ENCODE measurements around the gene ETV3.
"Not testable (repeated sequence)": the region's sequence is repeated elsewhere in the genome, so short reads cannot be mapped to it uniquely, and the experiment has no call there.

The ETV3 gene

DNA sequence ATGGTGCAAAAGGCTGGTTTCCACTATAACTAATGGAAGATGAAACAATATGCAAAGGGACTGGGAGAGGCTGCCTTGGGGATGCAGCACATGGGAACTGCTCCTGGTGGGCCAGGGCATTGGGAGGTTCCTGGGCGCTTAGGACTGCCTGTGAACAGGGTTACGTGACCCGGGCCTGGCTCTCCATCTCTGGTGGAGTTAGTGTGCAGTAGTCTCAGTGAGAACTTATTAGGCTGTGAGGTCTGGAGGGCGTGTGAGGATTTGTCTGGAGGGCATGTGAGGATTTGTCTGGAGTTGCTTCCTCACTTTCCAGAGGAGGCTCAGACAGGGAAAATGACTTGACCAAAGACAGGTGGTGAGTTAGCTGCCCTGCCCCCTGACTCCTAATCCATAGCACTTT is 37.0 kb downstream of the ETV3 start:
- no peaks in the 10 kb centered on the region for H3K9me3 ChIP-seq (ENCODE audit: control insufficient read depth, insufficient read depth, low read length)
- H3K27me3 ChIP-seq (ENCODE audit: control insufficient read depth, low read length): peaks cover 40% of the 10 kb centered on the region
- H3K9me2 ChIP-seq (replicated peaks; ENCODE audit: control insufficient read depth, low read length): no peaks in the 10 kb centered on the region
- no peak overlapping the region for H3K4me3 ChIP-seq (ENCODE audit: low read length)
- no peak overlapping the region for H3K27ac ChIP-seq (ENCODE audit: low read depth, low read length)
- no peak overlapping the region for H3K4me2 ChIP-seq (ENCODE audit: low read length)
- no peaks in the 10 kb centered on the region for H3K36me3 ChIP-seq (ENCODE audit: control insufficient read depth, low read length)
- TF ChIP-seq CTCF (IDR thresholded peaks at IDR 0.05; ENCODE audit: low read depth, low read length, poor library complexity, severe bottlenecking) (no peak), EZH2phosphoT487 (IDR thresholded peaks at IDR 0.05; ENCODE audit: borderline replicate concordance, low read length) (no peak)
- H3K4me1 ChIP-seq (ENCODE audit: control insufficient read depth, low read length): no peaks in the 10 kb centered on the region
- no peaks in the 10 kb centered on the region for H4K20me1 ChIP-seq (ENCODE audit: control insufficient read depth, insufficient read depth, low read depth, low read length)
- H3K79me2 ChIP-seq (ENCODE audit: control insufficient read depth, low read length): no peaks in the 10 kb centered on the region
- H3F3A ChIP-seq (ENCODE audit: control insufficient read depth, insufficient read depth): no peaks in the 10 kb centered on the region

GRCh38 chr1:157099633-157100009 is 38.6 kb downstream of the ETV3 start, which contains the start of gene ETV3L:
TSS of gene ETV3L (minus strand) at chr1:157099808. CDS start at chr1:157099523, 285 bp downstream.
- Histone ChIP-seq H3K36me3 (ENCODE audit: control insufficient read depth, low read length) (no peaks in the 10 kb centered on the region), H4K20me1 (ENCODE audit: control insufficient read depth, insufficient read depth, low read depth, low read length) (no peaks in the 10 kb centered on the region), H3K4me3 (ENCODE audit: low read length) (no peak within 1 kb of the TSS), H3K9me2 (replicated peaks; ENCODE audit: control insufficient read depth, low read length) (no peaks in the 10 kb centered on the region), H3F3A (ENCODE audit: control insufficient read depth, insufficient read depth) (no peaks in the 10 kb centered on the region), H3K27me3 (ENCODE audit: control insufficient read depth, low read length) (peaks cover 27% of the 10 kb centered on the region), H3K4me1 (ENCODE audit: control insufficient read depth, low read length) (no peaks in the 10 kb centered on the region), H3K79me2 (ENCODE audit: control insufficient read depth, low read length) (no peaks in the 10 kb centered on the region), H3K27ac (ENCODE audit: low read depth, low read length) (no peak within 1 kb of the TSS), H3K4me2 (ENCODE audit: low read length) (no peak within 1 kb of the TSS), H3K9me3 (ENCODE audit: control insufficient read depth, insufficient read depth, low read length) (no peaks in the 10 kb centered on the region)
- TF ChIP-seq CTCF (IDR thresholded peaks at IDR 0.05; ENCODE audit: low read depth, low read length, poor library complexity, severe bottlenecking) (no peak), EZH2phosphoT487 (IDR thresholded peaks at IDR 0.05; ENCODE audit: borderline replicate concordance, low read length) (no peak)

DNA sequence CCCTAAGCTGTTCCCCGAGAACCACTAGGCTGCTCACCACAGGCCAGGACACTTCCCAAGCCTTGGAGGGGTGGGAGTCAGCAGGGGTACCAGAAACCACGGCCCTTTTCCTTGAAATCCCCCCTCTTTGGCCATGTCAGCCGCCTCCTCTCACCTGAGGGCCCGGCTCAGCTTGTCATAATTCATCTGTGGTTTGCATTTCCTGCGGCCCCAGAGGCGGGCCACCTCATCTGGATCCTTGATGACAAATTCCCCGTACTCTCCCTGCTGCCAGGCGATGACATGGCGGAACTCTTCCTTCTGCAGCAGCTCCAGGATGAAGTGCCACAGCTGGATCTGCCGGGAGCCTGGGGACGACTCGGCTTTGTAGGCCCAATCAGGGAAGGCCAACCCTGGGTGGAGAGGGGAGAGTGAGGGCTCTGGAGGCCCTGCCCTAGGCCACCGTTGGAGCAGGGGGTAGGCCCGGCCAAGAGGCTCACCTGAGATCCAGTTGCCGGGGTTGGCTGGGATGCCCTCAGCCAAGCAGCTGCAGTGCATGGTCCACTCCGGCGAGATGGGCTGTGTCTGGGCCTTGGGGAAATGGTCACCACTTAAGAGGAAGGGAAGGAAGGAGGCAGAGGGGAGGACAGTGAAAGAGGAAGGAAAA is 39.1 kb downstream of the ETV3 start:
- not testable (repeated sequence) for H3K4me2 ChIP-seq (ENCODE audit: low read length); H3K9me2 ChIP-seq (replicated peaks; ENCODE audit: control insufficient read depth, low read length); H3K9me3 ChIP-seq (ENCODE audit: control insufficient read depth, insufficient read depth, low read length); H3K79me2 ChIP-seq (ENCODE audit: control insufficient read depth, low read length); H3K36me3 ChIP-seq (ENCODE audit: control insufficient read depth, low read length); H3K4me3 ChIP-seq (ENCODE audit: low read length); H4K20me1 ChIP-seq (ENCODE audit: control insufficient read depth, insufficient read depth, low read depth, low read length); H3K4me1 ChIP-seq (ENCODE audit: control insufficient read depth, low read length); H3F3A ChIP-seq (ENCODE audit: control insufficient read depth, insufficient read depth); H3K27ac ChIP-seq (ENCODE audit: low read depth, low read length)
- H3K27me3 ChIP-seq (ENCODE audit: control insufficient read depth, low read length): peaks cover 24% of the 10 kb centered on the region

GRCh38 chr1:157098519-157098918 is 39.7 kb downstream of the ETV3 start:
- no peak overlapping the region for H3K27ac ChIP-seq (ENCODE audit: low read depth, low read length)
- no peaks in the 10 kb centered on the region for H3K9me3 ChIP-seq (ENCODE audit: control insufficient read depth, insufficient read depth, low read length)
- no peaks in the 10 kb centered on the region for H3K79me2 ChIP-seq (ENCODE audit: control insufficient read depth, low read length)
- no peaks in the 10 kb centered on the region for H3K4me1 ChIP-seq (ENCODE audit: control insufficient read depth, low read length)
- H3K4me3 ChIP-seq (ENCODE audit: low read length): no peak overlapping the region
- H3K36me3 ChIP-seq (ENCODE audit: control insufficient read depth, low read length): no peaks in the 10 kb centered on the region
- H4K20me1 ChIP-seq (ENCODE audit: control insufficient read depth, insufficient read depth, low read depth, low read length): no peaks in the 10 kb centered on the region
- H3K27me3 ChIP-seq (ENCODE audit: control insufficient read depth, low read length): peaks cover 18% of the 10 kb centered on the region
- H3F3A ChIP-seq (ENCODE audit: control insufficient read depth, insufficient read depth): no peaks in the 10 kb centered on the region
- H3K9me2 ChIP-seq (replicated peaks; ENCODE audit: control insufficient read depth, low read length): no peaks in the 10 kb centered on the region
- no peak overlapping the region for H3K4me2 ChIP-seq (ENCODE audit: low read length)
- no peak for TF ChIP-seq CTCF (IDR thresholded peaks at IDR 0.05; ENCODE audit: low read depth, low read length, poor library complexity, severe bottlenecking)
- no peak for TF ChIP-seq EZH2phosphoT487 (IDR thresholded peaks at IDR 0.05; ENCODE audit: borderline replicate concordance, low read length)
